ENCODE results near the gene OSBPL2. TPM values are rescaled to one million over a fixed set of nuclear protein-coding genes. Genes with fewer than 3 reads are reported as not detected.

OSBPL2 gene
- total RNA-seq, 1 experiment from 2014 or later, result 14.9 TPM

- no peak overlapping the region for H3K27ac ChIP-seq
- H3K36me3 ChIP-seq, result no peaks in the 10 kb centered on the region; the same call in 1 of the 2 replicates
- H3K9me3 ChIP-seq (replicated peaks), result no peaks in the 10 kb centered on the region
- H3K27me3 ChIP-seq (replicated peaks), result peaks cover 53% of the 10 kb centered on the region
- H3K4me1 ChIP-seq (replicated peaks), result no peaks in the 10 kb centered on the region
- no peak overlapping the region for H3K4me3 ChIP-seq
- DNase-seq (ENCODE audit: low read depth in 1 of 2, low spot score in 2 of 2), result no peak
These were observed 27.1 kb upstream of the OSBPL2 start for GRCh38 chr20:62211216-62211615.

DNA sequence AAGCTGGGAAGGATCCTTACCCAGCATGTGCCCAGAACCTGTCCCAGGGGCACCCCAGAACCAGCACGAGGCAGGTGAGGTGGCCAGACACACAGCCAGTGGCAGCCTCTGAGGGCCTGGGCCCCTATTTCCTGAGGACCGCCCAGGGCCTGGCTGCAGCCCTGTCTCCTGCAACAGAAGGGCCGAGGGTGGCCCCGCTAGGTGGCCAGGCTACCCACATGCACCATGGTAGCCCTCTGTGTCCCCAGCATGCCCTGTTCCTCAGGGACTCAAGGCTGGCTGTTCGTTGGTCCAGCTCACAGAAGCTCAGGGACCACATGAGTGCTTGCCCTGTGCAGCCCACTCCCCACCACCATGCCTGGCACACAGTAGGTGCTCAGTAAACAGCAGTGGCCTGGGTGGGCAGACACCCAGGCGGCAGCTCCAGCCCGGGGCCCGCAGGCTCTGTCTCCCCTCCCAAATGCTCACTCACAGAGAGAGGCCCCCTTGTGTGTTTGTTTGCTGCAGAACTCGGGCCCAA is 26.5 kb upstream of the OSBPL2 start:
- no peak for DNase-seq (ENCODE audit: low read depth in 1 of 2, low spot score in 2 of 2)
- Histone ChIP-seq H3K9me3 (replicated peaks) (no peaks in the 10 kb centered on the region), H3K27me3 (replicated peaks) (peaks cover 59% of the 10 kb centered on the region), H3K4me3 (no peak overlapping the region), H3K4me1 (replicated peaks) (no peaks in the 10 kb centered on the region), H3K27ac (no peak overlapping the region), H3K36me3 (no peaks in the 10 kb centered on the region)

DNA sequence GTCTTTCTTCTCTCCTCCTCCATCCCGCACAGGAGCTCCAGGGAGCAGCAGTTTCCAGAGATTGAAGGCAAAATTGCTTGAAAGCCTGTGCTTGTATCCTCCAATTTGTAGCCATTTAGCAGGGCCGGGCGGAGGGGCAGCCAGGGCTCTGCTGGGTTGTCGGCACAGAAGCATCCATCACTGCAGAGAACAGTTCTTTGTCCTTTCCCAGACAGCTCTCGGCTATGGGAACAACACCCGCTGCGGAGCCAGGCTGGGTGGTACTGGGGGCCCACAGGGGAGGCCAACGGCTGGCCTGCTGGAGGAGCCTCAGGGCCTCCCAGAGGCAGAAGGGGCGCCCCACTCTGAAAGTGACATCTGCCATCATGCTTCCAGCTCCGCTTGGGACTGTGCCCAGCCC is 26.0 kb upstream of the OSBPL2 start:
- no peaks in the 10 kb centered on the region for H3K4me1 ChIP-seq (replicated peaks)
- DNase-seq (ENCODE audit: low read depth in 1 of 2, low spot score in 2 of 2), result no peak
- no peaks in the 10 kb centered on the region for H3K36me3 ChIP-seq
- no peaks in the 10 kb centered on the region for H3K9me3 ChIP-seq (replicated peaks)
- no peak overlapping the region for H3K4me3 ChIP-seq
- H3K27me3 ChIP-seq (replicated peaks), result peaks cover 64% of the 10 kb centered on the region
- H3K27ac ChIP-seq, result no peak overlapping the region

DNA sequence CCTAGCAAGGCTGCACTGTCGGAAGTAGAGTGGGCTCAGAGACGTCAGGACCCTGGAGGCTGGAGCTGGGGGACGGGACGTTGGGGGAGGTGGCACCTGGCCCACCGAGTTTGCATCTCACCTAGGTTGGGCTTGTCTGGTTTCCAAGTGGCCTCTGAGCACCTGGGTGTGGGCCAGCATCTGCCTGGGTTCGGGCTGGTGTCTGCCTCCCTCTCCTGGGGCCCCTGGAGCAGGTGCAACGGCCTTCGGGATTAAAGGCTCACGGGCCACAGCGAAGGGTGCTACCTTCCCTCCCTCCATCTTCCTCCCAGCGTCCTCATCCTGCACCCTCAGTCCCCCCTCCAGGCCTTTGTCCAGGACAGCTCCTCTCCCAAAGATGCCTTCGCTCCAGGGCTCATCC is 24.3 kb upstream of the OSBPL2 start:
- Histone ChIP-seq H3K9me3 (replicated peaks) (no peaks in the 10 kb centered on the region), H3K36me3 (no peaks in the 10 kb centered on the region), H3K27me3 (replicated peaks) (peaks cover 81% of the 10 kb centered on the region), H3K4me3 (no peak overlapping the region), H3K4me1 (replicated peaks) (no peaks in the 10 kb centered on the region), H3K27ac (no peak overlapping the region)
- DNase-seq (ENCODE audit: low read depth in 1 of 2, low spot score in 2 of 2), result no peak

- 0 out of 2 replicates have a peak, but pooled peaks cover 5% of the 10 kb centered on the region for H3K4me1 ChIP-seq (replicated peaks)
- DNase-seq (ENCODE audit: low read depth in 1 of 2, low spot score in 2 of 2), result no peak
- no peaks in the 10 kb centered on the region for H3K36me3 ChIP-seq
- H3K9me3 ChIP-seq (replicated peaks), result no peaks in the 10 kb centered on the region
- peaks cover 77% of the 10 kb centered on the region for H3K27me3 ChIP-seq (replicated peaks)
- no peak overlapping the region for H3K27ac ChIP-seq
- no peak overlapping the region for H3K4me3 ChIP-seq
These were observed 23.0 kb upstream of the OSBPL2 start for GRCh38 chr20:62215020-62215990.

DNA sequence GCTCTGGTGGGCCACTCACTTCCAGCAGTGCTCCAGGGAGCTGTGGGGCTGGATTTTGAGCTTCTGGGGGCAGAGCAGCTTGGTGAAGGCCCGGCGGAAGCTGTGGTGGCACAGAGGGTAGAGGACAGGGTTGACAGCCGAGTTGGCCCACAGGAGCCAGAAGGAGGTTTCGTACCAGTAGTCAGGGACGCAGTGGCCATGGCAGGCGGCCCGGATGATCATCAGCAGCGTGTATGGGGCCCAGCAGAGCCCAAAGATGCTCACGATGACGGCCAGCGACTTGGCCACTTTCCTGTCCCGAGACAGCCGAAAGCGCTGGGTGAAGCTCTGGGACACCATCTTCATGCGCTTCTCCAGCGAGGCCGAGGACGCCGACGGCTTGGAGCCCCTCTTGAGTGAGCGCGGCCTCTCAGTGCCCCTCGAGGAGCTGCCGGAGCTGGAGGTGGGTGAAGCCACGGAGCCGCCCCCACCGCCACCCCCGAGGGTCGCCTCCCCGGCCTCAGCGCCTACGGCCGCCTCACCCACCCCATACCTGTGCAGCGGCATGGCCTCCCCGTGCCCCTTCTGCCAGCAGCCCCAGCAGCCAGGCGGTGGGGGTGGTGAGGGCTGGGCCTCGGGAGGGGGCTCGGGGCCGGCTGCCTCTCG is 22.2 kb upstream of the OSBPL2 start:
- no peak overlapping the region for H3K4me3 ChIP-seq
- H3K36me3 ChIP-seq, result no peaks in the 10 kb centered on the region
- H3K9me3 ChIP-seq (replicated peaks), result no peaks in the 10 kb centered on the region
- no peak overlapping the region for H3K27ac ChIP-seq
- no peak for DNase-seq (ENCODE audit: low read depth in 1 of 2, low spot score in 2 of 2)
- 0 out of 2 replicates have a peak, but pooled peaks cover 5% of the 10 kb centered on the region for H3K4me1 ChIP-seq (replicated peaks)
- peaks cover 78% of the 10 kb centered on the region for H3K27me3 ChIP-seq (replicated peaks)

GRCh38 chr20:62216636-62217566 is 21.4 kb upstream of the OSBPL2 start:
- Histone ChIP-seq H3K36me3 (no peaks in the 10 kb centered on the region), H3K4me3 (no peak overlapping the region), H3K27me3 (replicated peaks) (peaks cover 78% of the 10 kb centered on the region), H3K27ac (no peak overlapping the region), H3K4me1 (replicated peaks) (0 out of 2 replicates have a peak, but pooled peaks cover 5% of the 10 kb centered on the region), H3K9me3 (replicated peaks) (no peaks in the 10 kb centered on the region)
- no peak for DNase-seq (ENCODE audit: low read depth in 1 of 2, low spot score in 2 of 2)

DNA sequence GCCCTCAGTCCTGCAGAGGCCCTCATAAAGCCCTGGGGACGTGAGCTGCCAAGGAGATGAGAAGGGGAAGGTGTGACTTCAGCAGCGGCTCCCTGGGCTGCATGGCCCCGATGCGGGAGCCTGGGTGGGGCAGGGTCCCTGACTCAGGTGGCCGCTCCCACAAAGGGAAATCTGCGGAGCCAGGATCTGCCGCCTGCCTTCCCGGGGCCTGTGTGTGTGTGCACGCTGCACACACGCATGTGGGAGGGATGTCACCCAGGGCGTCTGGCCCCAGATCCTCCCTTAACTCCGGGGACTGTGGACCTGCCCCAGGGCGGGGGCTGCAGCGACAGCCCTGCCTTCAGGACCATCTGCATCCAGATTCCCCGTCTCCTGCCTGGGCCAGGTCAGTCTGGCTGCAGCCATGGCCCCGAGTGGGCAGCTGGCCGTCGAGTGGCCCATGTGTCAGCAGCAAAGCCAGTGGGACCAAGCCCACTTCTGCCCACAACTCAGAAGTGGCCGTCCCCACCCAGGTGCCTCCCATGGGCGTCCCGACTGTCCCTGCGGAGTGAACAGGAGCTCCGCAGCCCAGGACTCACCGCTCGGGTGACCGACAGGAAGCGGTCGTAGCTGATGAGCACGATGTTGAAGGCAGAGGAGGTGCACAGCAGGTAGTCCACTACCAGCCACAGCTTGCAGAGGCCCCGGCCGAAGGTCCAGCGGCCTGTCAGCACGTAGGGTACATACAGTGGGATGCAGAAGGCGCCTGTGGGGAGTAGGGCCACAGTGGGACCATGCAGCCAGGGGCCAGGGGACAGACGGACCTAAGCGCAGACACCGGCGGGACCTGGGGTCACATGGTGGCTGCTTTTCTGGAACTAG is 20.2 kb upstream of the OSBPL2 start:
- Histone ChIP-seq H3K27me3 (replicated peaks) (peaks cover 85% of the 10 kb centered on the region), H3K27ac (no peak overlapping the region), H3K4me1 (replicated peaks) (0 out of 2 replicates have a peak, but pooled peaks cover 5% of the 10 kb centered on the region), H3K36me3 (no peaks in the 10 kb centered on the region), H3K4me3 (no peak overlapping the region), H3K9me3 (replicated peaks) (no peaks in the 10 kb centered on the region)
- no peak for DNase-seq (ENCODE audit: low read depth in 1 of 2, low spot score in 2 of 2)

GRCh38 chr20:62219101-62219991 is 19.0 kb upstream of the OSBPL2 start:
- peaks cover 87% of the 10 kb centered on the region for H3K27me3 ChIP-seq (replicated peaks)
- DNase-seq (ENCODE audit: low read depth in 1 of 2, low spot score in 2 of 2), result no peak

DNA sequence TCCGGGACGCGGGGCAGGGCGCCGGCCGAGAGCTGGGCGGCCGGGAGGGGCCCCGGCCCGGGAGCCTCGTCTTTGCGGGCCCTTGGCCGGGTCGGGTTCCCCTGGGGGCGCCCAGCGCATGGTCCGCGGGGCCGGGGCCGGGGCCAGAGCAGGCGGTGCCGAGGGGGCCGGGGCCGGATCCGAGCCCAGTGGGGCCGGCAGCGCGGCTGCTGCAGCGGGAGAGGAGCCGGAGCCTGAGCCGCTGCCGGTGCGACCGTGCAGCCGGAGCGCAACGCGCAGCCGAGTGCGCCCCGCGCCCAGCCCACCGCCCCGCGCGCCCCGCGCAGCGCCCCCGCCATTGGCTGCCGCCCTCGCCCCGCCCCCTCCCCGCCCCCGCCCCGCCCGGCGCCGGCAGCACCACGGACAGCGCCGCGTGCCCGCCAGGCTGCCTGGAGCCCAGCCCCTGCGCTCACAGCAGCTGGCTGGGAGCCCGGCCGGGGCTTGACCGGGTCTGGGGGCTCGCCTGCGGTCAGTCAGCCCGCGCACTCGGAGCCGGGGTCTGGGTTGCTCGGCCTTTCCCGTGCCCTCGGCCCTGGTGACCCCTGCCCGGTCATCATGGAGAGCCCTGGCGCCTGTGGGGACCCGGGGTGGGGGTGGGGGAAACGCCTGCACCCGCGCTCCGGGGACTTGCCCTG is 18.2 kb upstream of the OSBPL2 start, which contains the start of gene HRH3:
Gene HRH3, minus strand, starts transcription at position 287 of the 674 bp plus-strand sequence. CDS start 308 bp downstream, outside the sequence.
- H3K27me3 ChIP-seq (replicated peaks), result peaks cover 87% of the 10 kb centered on the region
- H3K4me3 ChIP-seq, result no peak within 1 kb of the TSS

More at GRCh38 chr20:62219101-62219991, 19.0 kb upstream of the OSBPL2 start:
- no peak overlapping the region for H3K4me3 ChIP-seq
- 0 out of 2 replicates have a peak, but pooled peaks cover 5% of the 10 kb centered on the region for H3K4me1 ChIP-seq (replicated peaks)
- H3K9me3 ChIP-seq (replicated peaks), result no peaks in the 10 kb centered on the region
- H3K27ac ChIP-seq, result no peak overlapping the region
- H3K36me3 ChIP-seq, result no peaks in the 10 kb centered on the region

More for the DNA sequence above, 18.2 kb upstream of the OSBPL2 start, which contains the start of gene HRH3:
- Histone ChIP-seq H3K4me1 (replicated peaks) (0 out of 2 replicates have a peak, but pooled peaks cover 5% of the 10 kb centered on the region), H3K36me3 (no peaks in the 10 kb centered on the region), H3K27ac (no peak within 1 kb of the TSS), H3K9me3 (replicated peaks) (no peaks in the 10 kb centered on the region)
- DNase-seq (ENCODE audit: low read depth in 1 of 2, low spot score in 2 of 2), result no peak

All from SJSA1 (cell line).